IPS-15b (cell line): ENCODE data around the gene TMEM203.

Source experiments
- H3K27me3 ChIP-seq: one replicate; pipeline ENCODE4 v1.6.1; 2013; ENCODE audit warnings: low read length; ENCODE audit not compliant: control insufficient read depth, insufficient read depth
- H3K36me3 ChIP-seq: one replicate; pipeline ENCODE4 v1.6.1; 2013; ENCODE audit warnings: low read length; ENCODE audit not compliant: control insufficient read depth, insufficient read depth
- H3K4me1 ChIP-seq: one replicate; pipeline ENCODE4 v1.6.1; 2013; ENCODE audit warnings: mild to moderate bottlenecking, low read length; ENCODE audit not compliant: control insufficient read depth, insufficient read depth
- H3K4me3 ChIP-seq: one replicate; pipeline ENCODE4 v1.5.1; 2013; ENCODE audit warnings: low read depth, low read length
- H3K9ac ChIP-seq: one replicate; pipeline ENCODE4 v1.6.1; 2013; ENCODE audit warnings: low read depth, mild to moderate bottlenecking, low read length
- H3K9me3 ChIP-seq: one replicate; pipeline ENCODE4 v1.6.1; 2013; ENCODE audit warnings: mild to moderate bottlenecking, low read length; ENCODE audit not compliant: control insufficient read depth, insufficient read depth

TMEM203 gene

DNA sequence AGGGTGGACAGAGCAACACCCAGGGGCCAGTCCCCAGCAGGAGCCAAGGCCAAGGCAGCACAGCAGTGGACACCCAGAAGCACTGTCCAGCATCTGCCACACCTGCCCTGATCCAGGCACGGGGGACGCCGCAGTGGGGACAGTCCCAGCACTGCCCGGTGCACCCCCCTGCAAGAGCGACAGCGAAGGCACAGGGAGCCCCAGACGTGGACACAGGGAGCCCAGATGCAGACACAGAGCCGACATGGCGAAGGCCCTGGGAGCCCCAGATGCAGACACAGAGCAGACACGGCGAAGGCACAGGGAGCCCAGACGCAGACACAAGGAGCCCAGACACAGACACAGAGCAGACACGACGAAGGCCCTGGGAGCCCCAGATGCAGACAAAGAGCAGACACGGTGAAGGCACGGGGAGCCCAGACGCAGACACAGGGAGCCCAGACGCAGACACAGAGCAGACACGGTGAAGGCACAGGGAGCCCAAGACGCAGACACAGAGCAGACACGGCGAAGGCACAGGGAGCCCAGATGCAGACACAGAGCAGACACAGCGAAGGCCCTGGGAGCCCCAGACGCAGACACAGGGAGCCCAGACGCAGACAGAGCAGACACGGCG lies 21.4 kb downstream of the TMEM203 start:
- Histone ChIP-seq H3K9ac (no peak overlapping the region), H3K4me3 (no peak overlapping the region), H3K36me3 (peaks cover 49% of the 10 kb centered on the region), H3K9me3 (no peaks in the 10 kb centered on the region), H3K4me1 (peaks cover 8% of the 10 kb centered on the region), H3K27me3 (no peaks in the 10 kb centered on the region)

DNA sequence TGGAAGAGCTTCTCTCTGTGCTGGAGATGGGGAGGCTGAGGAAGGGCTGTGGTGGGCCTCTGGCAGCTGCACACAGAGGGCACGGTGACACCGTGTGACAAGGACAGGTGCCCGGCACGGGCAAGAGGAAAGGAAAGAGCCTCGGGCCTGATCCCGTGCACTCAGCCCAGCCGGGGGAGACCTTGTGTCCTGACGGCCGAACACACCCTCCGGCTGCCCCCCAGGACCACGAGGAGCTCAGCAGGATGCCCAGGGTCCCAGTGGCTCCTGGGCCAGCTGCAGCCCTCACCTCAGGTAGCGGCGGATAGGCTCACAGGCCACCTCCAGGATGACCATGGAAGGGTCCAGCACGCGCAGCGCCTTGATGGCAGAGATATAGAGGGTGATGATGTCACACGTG lies 22.6 kb downstream of the TMEM203 start:
- Histone ChIP-seq H3K27me3 (no peaks in the 10 kb centered on the region), H3K4me1 (peaks cover 8% of the 10 kb centered on the region), H3K9me3 (no peaks in the 10 kb centered on the region), H3K36me3 (peaks cover 52% of the 10 kb centered on the region), H3K4me3 (no peak overlapping the region), H3K9ac (no peak overlapping the region)

DNA sequence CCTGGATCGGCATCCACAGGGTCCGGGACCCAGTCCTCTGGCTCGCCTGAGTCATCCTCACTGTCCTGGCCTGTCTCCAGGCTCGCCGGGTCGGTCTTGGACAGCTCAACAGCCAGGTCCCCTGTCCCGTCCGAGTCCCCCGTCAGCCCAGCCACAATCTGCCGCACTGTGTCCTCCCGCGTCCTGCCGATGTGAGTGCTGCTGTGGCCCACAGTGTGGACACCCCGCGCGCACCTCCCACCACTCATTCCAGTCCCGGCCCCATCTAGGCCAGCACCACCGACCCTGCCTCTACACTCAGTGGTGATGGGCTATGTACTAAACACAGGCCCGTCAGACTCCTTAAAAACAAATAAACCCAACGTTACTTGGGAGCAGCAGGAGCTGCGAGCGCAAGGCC lies 23.8 kb downstream of the TMEM203 start:
- Histone ChIP-seq H3K36me3 (peaks cover 52% of the 10 kb centered on the region), H3K9me3 (no peaks in the 10 kb centered on the region), H3K4me3 (no peak overlapping the region), H3K27me3 (no peaks in the 10 kb centered on the region), H3K9ac (no peak overlapping the region), H3K4me1 (no peaks in the 10 kb centered on the region)

DNA sequence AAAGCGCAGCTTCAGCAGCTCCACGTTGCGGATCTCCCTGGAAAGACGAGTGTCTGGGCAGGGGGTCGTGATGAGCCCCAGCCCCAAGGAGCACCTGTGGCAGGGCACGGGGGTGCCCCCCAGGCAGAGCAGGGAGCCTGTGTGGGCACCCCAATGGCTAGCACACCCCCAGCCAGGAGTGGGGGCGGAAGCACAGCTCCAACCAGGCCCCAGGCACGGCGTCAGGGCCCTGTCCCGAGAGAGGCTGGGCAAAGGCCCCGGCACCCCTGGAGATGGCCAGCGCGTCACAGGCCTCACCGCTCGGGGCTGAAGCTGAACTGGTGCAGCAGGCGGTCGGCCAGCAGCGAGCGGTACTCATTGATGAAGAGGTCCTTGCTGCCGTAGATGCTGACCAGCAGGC lies 25.0 kb downstream of the TMEM203 start:
- H3K4me3 ChIP-seq: no peak overlapping the region
- H3K9me3 ChIP-seq: no peaks in the 10 kb centered on the region
- H3K4me1 ChIP-seq: no peaks in the 10 kb centered on the region
- H3K36me3 ChIP-seq: peaks cover 45% of the 10 kb centered on the region
- no peak overlapping the region for H3K9ac ChIP-seq
- peaks cover 3% of the 10 kb centered on the region for H3K27me3 ChIP-seq

DNA sequence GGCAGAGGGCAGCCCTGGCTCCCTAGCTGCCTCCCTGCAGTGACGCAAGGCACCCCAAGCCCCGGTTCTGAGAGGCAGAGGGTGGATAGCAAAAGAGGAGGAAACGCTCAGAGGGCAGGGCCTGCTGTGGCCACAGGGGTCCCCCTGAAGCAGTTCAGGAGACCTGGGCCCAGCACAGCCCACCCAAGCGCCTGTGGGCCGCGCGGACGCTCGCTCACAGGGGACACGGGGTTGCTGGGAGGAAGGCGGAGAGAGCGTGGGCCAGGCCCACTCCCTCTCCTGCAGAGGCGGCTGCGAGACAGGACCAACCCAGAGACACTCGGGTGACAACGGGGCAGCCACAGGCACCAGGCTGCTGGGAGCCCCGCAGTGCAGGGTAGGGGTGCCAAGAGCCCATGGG lies 25.7 kb downstream of the TMEM203 start:
- Histone ChIP-seq H3K9me3 (no peaks in the 10 kb centered on the region), H3K27me3 (peaks cover 3% of the 10 kb centered on the region), H3K4me3 (no peak overlapping the region), H3K36me3 (peaks cover 44% of the 10 kb centered on the region), H3K4me1 (no peaks in the 10 kb centered on the region), H3K9ac (no peak overlapping the region)

DNA sequence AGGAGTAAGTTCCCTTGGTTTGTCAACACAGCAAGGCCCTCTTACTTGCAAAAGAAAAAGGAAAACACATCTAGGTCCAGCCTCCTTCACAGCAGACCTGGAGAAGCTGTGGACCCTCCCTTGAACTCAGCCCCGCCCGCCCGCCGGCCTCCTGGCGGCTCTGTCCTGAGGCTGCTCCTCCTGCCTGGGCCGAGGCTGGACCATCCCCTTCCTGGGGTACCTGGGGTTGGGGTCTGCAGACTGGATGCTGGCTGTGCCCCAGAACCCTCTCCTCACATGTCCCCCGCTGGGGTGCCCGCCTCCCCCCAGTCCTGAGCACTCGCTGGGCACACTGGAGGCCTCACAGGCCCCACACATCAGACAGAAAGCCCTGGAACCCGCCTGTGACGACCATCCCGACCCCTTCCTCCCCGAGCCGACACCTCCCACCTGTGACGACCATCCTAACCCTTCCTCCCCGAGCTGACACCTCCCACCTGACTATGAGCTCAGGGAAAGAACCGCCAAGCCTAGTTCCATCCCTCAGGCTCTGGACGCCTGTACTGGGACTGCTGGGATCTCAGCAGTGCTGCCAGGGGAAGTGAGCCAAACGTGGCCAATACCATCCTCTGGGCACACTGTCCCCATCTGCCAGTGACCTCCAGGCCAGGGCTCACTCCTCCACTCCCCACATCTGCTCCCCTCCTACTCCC lies 26.4 kb downstream of the TMEM203 start:
- Histone ChIP-seq H3K9ac (no peak overlapping the region), H3K4me3 (no peak overlapping the region), H3K9me3 (no peaks in the 10 kb centered on the region), H3K27me3 (peaks cover 3% of the 10 kb centered on the region), H3K4me1 (no peaks in the 10 kb centered on the region), H3K36me3 (peaks cover 44% of the 10 kb centered on the region)

DNA sequence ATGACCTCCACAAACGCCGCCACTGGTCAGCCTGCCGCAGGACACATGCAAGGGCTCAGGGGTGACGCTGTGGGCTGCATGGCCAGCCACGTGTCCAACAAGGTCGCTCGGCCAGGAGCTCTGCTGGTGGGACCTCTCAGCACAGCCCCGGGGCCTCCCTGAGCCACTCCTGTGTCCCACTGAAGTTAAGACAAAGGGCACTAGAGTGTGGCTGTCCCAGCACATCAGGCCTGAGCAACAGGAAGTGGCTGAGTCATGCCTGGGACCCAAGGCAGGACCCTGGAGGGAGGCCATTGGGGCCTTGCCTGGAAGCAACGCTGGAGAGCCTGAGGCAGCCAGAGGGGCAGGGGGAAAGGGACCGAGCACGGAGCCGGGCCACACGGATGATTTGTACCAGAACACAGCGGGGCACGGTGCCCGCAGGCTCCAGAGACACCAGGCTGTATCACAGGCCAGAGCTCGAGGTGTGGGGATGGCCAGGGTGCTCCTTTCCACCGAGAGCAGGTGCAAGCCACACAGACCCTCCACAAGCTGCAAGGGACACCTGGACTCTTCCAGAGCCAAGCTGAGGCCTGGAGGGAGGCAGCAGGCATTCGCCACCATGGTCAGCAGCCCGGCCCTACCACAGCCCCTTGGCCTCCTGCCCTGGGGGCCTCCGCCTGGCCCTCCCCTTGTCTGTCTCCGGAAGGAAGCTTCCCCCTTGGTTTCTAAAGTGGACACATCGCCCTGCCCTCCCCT lies 27.1 kb downstream of the TMEM203 start:
- Histone ChIP-seq H3K36me3 (peaks cover 37% of the 10 kb centered on the region), H3K9ac (no peak overlapping the region), H3K9me3 (no peaks in the 10 kb centered on the region), H3K4me1 (no peaks in the 10 kb centered on the region), H3K4me3 (no peak overlapping the region), H3K27me3 (peaks cover 3% of the 10 kb centered on the region)

DNA sequence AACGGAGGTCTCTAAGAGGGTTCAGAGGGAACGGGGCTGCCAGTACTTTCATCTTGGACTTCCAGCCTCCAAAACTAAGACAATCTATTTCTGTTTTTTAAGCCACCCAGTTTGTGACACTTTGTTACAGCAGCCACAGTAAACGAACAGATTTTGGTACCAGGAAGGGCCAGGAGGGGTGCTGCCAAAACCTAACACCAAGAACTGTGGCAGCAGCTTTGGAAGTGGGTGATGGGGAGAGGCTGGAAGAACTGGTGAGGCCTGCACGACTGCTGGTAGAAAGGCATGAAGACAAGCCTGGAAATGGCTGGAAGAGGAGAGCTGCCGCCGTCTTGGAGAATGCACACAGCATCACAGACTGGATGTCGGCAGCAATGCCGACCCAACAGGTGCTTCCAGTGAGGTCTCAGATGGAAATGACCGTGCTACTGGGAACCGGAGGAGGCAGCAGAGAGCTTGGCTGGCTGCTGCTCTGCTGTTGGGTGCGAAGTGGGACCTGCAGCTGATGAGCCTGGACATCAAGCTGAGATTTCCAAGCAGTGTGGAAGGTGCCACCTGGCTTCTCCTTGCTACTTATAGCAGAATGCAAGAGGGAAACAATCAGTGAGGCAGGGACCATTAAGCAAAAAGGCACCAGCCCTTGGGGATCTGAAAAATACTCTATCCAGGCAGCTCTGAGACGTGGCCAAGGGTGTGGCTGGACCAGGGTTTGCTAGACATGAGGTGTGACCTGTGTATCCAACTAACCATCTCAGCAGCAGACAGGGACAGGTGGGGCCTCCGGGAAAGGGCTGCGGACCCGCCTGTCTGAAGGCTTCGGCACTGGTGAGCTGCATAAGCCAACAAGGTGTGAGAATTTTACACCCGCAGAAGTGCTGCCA lies 28.9 kb downstream of the TMEM203 start:
- H3K4me1 ChIP-seq: no peaks in the 10 kb centered on the region
- H3K36me3 ChIP-seq: peaks cover 23% of the 10 kb centered on the region
- H3K27me3 ChIP-seq: peaks cover 3% of the 10 kb centered on the region
- H3K9me3 ChIP-seq: no peaks in the 10 kb centered on the region
- H3K4me3 ChIP-seq: no peak overlapping the region
- H3K9ac ChIP-seq: no peak overlapping the region

DNA sequence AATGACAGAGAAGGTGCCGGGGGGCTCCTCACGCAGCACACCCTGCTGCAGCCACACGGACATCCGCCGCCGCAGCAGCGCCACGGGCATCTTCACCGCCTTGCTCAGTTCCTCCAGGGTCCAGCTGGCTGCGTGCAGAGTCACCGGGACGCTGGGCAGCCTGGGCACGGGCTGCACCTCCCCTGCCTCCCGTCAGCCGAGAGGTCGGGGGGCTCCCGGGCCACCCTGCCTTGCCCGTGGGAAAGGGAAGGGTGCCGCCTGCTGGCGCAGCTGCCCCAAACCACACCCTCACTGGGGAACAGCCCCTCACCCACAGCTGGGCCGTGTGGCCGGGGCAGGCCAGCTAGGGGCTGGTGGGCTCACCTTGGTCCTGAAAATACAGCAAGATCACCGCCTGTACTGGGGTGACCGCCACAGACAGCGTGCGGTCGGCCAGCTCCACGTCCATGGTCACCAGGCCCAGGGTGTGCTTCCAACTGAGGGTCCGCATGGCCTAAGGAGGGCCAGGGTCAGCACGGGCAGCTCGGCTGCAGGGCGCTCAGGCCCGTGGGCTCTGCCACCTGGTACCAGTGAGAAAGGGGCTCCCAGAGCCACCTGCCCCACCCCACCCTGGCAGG lies 30.0 kb downstream of the TMEM203 start:
- Histone ChIP-seq H3K27me3 (peaks cover 10% of the 10 kb centered on the region), H3K4me1 (no peaks in the 10 kb centered on the region), H3K9me3 (no peaks in the 10 kb centered on the region), H3K9ac (no peak overlapping the region), H3K4me3 (no peak overlapping the region), H3K36me3 (peaks cover 15% of the 10 kb centered on the region)

DNA sequence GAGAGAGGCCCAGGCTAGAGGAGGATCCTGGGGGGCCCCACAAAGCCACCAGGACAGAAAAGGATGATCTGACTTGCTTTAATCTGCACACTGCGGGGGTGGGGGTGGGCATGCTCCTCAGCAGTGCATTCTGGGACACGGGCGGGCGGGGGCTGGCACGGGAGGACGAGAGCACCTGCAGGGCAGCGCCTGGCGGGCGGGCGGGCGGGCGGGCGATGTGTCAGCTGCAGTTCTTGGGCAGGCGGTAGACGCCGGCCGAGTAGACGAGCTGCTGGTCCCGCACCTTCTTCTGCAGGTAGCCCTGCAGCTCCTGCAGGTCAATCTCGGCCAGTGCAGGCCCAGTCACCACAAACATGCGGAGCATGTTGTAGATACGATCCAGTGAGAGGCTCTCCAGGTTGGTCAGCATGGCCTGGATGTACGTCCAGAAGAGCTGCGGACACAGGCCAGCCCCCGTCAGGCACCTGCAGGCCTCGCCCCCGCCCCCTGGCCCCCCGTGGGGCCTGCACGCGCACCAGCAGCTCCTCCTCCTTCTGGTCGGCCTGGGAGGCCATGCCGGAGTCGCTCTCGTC lies 30.6 kb downstream of the TMEM203 start:
- Histone ChIP-seq H3K36me3 (peaks cover 10% of the 10 kb centered on the region), H3K9ac (no peak overlapping the region), H3K27me3 (peaks cover 14% of the 10 kb centered on the region), H3K9me3 (no peaks in the 10 kb centered on the region), H3K4me1 (no peaks in the 10 kb centered on the region), H3K4me3 (no peak overlapping the region)
